ENCODE results near the gene PLXNA4.

The PLXNA4 gene

GRCh38 chr7:132083126-132083525, 493.1 kb downstream of the PLXNA4 start:
- DNase-seq (ENCODE audit: low spot score) = no peak
- no peak for TF ChIP-seq CTCF (IDR thresholded peaks at IDR 0.05; ENCODE audit: borderline replicate concordance, control extremely low read depth, extremely low read depth, insufficient read depth, missing control alignments)
- in situ Hi-C loops (cut with MboI; ENCODE audit: low sequenced_read_pairs, unreplicated experiment) = no loop called here

GRCh38 chr7:132082394-132082793, 493.9 kb downstream of the PLXNA4 start:
- in situ Hi-C loops (cut with MboI; ENCODE audit: low sequenced_read_pairs, unreplicated experiment) = no loop called here
- no peak for TF ChIP-seq CTCF (IDR thresholded peaks at IDR 0.05; ENCODE audit: borderline replicate concordance, control extremely low read depth, extremely low read depth, insufficient read depth, missing control alignments)
- DNase-seq (ENCODE audit: low spot score) = no peak

GRCh38 chr7:132081686-132082085, 494.6 kb downstream of the PLXNA4 start:
- TF ChIP-seq CTCF (IDR thresholded peaks at IDR 0.05; ENCODE audit: borderline replicate concordance, control extremely low read depth, extremely low read depth, insufficient read depth, missing control alignments) = no peak
- no peak for DNase-seq (ENCODE audit: low spot score)
- in situ Hi-C loops (cut with MboI; ENCODE audit: low sequenced_read_pairs, unreplicated experiment) = no loop called here

- TF ChIP-seq CTCF (IDR thresholded peaks at IDR 0.05; ENCODE audit: borderline replicate concordance, control extremely low read depth, extremely low read depth, insufficient read depth, missing control alignments) = no peak
- in situ Hi-C loops (cut with MboI; ENCODE audit: low sequenced_read_pairs, unreplicated experiment) = no loop called here
- no peak for DNase-seq (ENCODE audit: low spot score)
Measured at GRCh38 chr7:132080967-132081668, 495.2 kb downstream of the PLXNA4 start.

DNA sequence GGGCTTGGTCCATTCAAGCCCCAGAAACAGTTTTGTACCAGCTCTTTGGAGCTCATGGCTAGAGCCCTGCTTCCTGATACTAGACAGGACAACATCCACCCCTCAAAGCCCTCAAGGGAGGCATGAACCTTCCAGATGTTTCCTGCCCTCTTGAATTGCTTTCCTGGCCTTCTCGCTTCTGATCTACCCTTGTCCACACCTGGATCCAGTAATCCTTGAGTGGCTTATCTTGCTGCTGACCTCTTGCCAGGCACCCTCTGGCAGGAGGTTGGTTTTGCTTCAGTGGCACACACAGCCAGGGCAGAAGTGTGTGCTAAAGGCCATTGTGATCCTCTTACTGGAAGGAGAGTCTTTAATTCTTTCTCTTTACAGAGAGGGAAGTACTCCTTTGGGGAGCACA, 495.8 kb downstream of the PLXNA4 start:
- in situ Hi-C loops (cut with MboI; ENCODE audit: low sequenced_read_pairs, unreplicated experiment) = no loop called here
- TF ChIP-seq CTCF (IDR thresholded peaks at IDR 0.05; ENCODE audit: borderline replicate concordance, control extremely low read depth, extremely low read depth, insufficient read depth, missing control alignments) = no peak
- DNase-seq (ENCODE audit: low spot score) = no peak

- in situ Hi-C loops (cut with MboI; ENCODE audit: low sequenced_read_pairs, unreplicated experiment) = no loop called here
- DNase-seq (ENCODE audit: low spot score) = no peak
- no peak for TF ChIP-seq CTCF (IDR thresholded peaks at IDR 0.05; ENCODE audit: borderline replicate concordance, control extremely low read depth, extremely low read depth, insufficient read depth, missing control alignments)
Measured at GRCh38 chr7:132078891-132079735, 497.2 kb downstream of the PLXNA4 start.

All from GM13976 (cell line).